CD4-positive, alpha-beta T cell (primary cell): ENCODE data around the gene FGFBP2. TPM values are rescaled to one million over a fixed set of nuclear protein-coding genes. Genes with fewer than 3 reads are reported as not detected.
A peak's percentile ranks its signal among the peaks of the same experiment; 100 is the strongest.

Source experiments
- ATAC-seq: fragments of 200-7000 bp; cut with Tn5 transposase; one replicate; pipeline ENCODE4 v1.10.0; 2022; ENCODE audit warnings: mild to moderate bottlenecking; ENCODE audit not compliant: poor library complexity
- CTCF ChIA-PET: fragments of 350-600 bp; sonication (Branson Sonifier 250); formaldehyde crosslinking; loops from one replicate; lab custom pipeline; 2021; ENCODE audit warnings: antibody characterized with exemption, inconsistent platforms; lab: Charles Lee
- POLR2A ChIA-PET: fragments of 350-600 bp; sonication (Branson Sonifier 250); formaldehyde crosslinking; loops from one replicate; lab custom pipeline; 2021; ENCODE audit warnings: antibody characterized with exemption, inconsistent platforms; lab: Charles Lee
- DNase-seq, 14 experiments: peaks; one replicate each; pipeline ENCODE4 v3.0.0-alpha.2; 2013 to 2020; ENCODE audit warnings: mixed read lengths in 2 of 14
- H3K27ac ChIP-seq, 2 donors: one replicate each; pipeline versions ENCODE4 v1.5.1 to v1.7.0; 2013; ENCODE audit warnings: low read length in 2 of 2, low read depth in 1 of 2, mild to moderate bottlenecking in 1 of 2
- H3K27me3 ChIP-seq, 2 experiments: 1 replicate in 1 of 2; 2 replicates in 1 of 2; pipeline versions ENCODE4 v1.6.1 to v1.7.0; 2013; ENCODE audit warnings: low read length in 2 of 2, control low read depth in 1 of 2, mild to moderate bottlenecking in 1 of 2, moderate library complexity in 1 of 2; ENCODE audit not compliant: insufficient read depth in 2 of 2, control insufficient read depth in 1 of 2
- H3K36me3 ChIP-seq: one replicate; pipeline ENCODE4 v1.6.1; 2013; ENCODE audit warnings: low read length, control low read depth; ENCODE audit not compliant: insufficient read depth
- H3K4me1 ChIP-seq: one replicate; pipeline ENCODE4 v1.6.1; 2013; ENCODE audit warnings: low read length, control low read depth; ENCODE audit not compliant: insufficient read depth
- H3K4me3 ChIP-seq: one replicate; pipeline ENCODE4 v1.5.1; 2013; ENCODE audit warnings: mild to moderate bottlenecking, low read length, moderate library complexity
- H3K9me3 ChIP-seq, 2 experiments: 1 replicate in 1 of 2; 2 replicates in 1 of 2; pipeline versions ENCODE4 v1.6.1 to v1.7.0; 2013; ENCODE audit warnings: low read length in 2 of 2, mild to moderate bottlenecking in 2 of 2, control low read depth in 1 of 2, moderate library complexity in 1 of 2; ENCODE audit not compliant: control insufficient read depth in 1 of 2, insufficient read depth in 1 of 2
- H3K27ac Mint-ChIP-seq: one replicate; pipeline ENCODE4 v1.8.0; 2020; ENCODE audit warnings: mixed read lengths
- H3K27me3 Mint-ChIP-seq: one replicate; pipeline ENCODE4 v1.8.0; 2021; ENCODE audit warnings: mixed read lengths
- H3K36me3 Mint-ChIP-seq: one replicate; pipeline ENCODE4 v1.8.0; 2021; ENCODE audit warnings: low read depth, mixed read lengths
- H3K4me1 Mint-ChIP-seq: one replicate; pipeline ENCODE4 v1.8.0; 2021; ENCODE audit warnings: low read depth, mixed read lengths
- H3K4me3 Mint-ChIP-seq: one replicate; pipeline ENCODE4 v1.8.0; 2020; ENCODE audit warnings: mild to moderate bottlenecking, mixed read lengths
- H3K9me3 Mint-ChIP-seq: one replicate; pipeline ENCODE4 v1.8.0; 2020; ENCODE audit warnings: mixed read lengths
- intact Hi-C, 2 experiments: fragments of 100-400 bp; cut with DNase I in 1 of 2; cut with micrococcal nuclease in 1 of 2; formaldehyde crosslinking; loops; one replicate each; pipeline versions ENCODE4 v1.15.1 to v1.9.0; 2023 to 2025; cut with DNase I, micrococcal nuclease
- total RNA-seq, 174 experiments: library from RNA in 2 of 174; stranded (reverse) in 2 of 174; gene quantifications; one replicate each; pipeline ENCODE4 v1.2.3 and lab custom pipeline; 2021 to 2026
- TF ChIP-seq, protein P1 (sequence below): fragments of 200-600 bp; IDR thresholded peaks from one replicate; pipeline ENCODE4 v1.8.0; 2022; ENCODE audit warnings: antibody characterized with exemption, mild to moderate bottlenecking

FGFBP2 gene
- total RNA-seq, 2 experiments from 2014 or later, result 1.3 to 1.7 TPM

DNA sequence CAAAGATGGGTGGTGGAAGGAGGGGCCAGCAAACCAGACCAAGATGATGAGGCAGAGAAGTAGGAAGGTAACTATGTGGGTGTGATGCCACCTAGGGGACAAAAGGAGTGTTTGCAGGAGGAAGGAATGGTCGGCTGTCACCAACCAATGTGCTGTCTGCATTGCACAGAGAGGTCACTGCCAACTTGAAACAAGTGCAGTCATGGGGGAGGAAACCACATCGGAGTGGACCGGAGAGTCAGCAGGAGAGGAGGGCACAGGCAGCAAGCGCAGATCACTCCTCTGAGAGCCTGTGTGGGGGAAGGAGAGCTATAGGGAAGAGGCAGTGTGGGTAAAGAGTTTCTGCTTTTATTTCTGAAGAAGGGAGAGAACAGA is 38.5 kb upstream of the FGFBP2 start:
- H3K27me3 ChIP-seq, result peaks cover 4 to 7% of the 10 kb centered on the region in 2 experiments
- peaks cover 4% of the 10 kb centered on the region for H3K4me1 ChIP-seq
- no peaks in the 10 kb centered on the region for H3K36me3 Mint-ChIP-seq
- H3K9me3 ChIP-seq, result no peaks in the 10 kb centered on the region
- ChIA-PET POLR2A (no interaction called here), CTCF (interaction anchor here (1.6 to 2.1 kb wide), 2 partner anchors 119 to 196 kb away, joined by 5 to 8 read pairs; no protein-coding TSS in a partner anchor)
- H3K4me3 Mint-ChIP-seq, result no peak overlapping the region
- H3K27ac Mint-ChIP-seq, result no peak overlapping the region
- peak in 13 of 14 experiments; percentile 10 to 76 (median 29) for DNase-seq
- H3K4me1 Mint-ChIP-seq, result no peaks in the 10 kb centered on the region
- TF ChIP-seq, protein P1, sequence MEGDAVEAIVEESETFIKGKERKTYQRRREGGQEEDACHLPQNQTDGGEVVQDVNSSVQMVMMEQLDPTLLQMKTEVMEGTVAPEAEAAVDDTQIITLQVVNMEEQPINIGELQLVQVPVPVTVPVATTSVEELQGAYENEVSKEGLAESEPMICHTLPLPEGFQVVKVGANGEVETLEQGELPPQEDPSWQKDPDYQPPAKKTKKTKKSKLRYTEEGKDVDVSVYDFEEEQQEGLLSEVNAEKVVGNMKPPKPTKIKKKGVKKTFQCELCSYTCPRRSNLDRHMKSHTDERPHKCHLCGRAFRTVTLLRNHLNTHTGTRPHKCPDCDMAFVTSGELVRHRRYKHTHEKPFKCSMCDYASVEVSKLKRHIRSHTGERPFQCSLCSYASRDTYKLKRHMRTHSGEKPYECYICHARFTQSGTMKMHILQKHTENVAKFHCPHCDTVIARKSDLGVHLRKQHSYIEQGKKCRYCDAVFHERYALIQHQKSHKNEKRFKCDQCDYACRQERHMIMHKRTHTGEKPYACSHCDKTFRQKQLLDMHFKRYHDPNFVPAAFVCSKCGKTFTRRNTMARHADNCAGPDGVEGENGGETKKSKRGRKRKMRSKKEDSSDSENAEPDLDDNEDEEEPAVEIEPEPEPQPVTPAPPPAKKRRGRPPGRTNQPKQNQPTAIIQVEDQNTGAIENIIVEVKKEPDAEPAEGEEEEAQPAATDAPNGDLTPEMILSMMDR, result peak; percentile 69
- H3K9me3 Mint-ChIP-seq, result no peaks in the 10 kb centered on the region
- H3K36me3 ChIP-seq, result no peaks in the 10 kb centered on the region
- ATAC-seq, result peak; percentile 86
- no peak overlapping the region for H3K27ac ChIP-seq
- H3K27me3 Mint-ChIP-seq, result no peaks in the 10 kb centered on the region
- intact Hi-C loops, result loop anchor here (1.0 to 5.0 kb wide), 6 partner anchors 38 to 769 kb away; partner anchors contain the start of gene FGFBP2 (in 2 of the 2)
- H3K4me3 ChIP-seq, result no peak overlapping the region

DNA sequence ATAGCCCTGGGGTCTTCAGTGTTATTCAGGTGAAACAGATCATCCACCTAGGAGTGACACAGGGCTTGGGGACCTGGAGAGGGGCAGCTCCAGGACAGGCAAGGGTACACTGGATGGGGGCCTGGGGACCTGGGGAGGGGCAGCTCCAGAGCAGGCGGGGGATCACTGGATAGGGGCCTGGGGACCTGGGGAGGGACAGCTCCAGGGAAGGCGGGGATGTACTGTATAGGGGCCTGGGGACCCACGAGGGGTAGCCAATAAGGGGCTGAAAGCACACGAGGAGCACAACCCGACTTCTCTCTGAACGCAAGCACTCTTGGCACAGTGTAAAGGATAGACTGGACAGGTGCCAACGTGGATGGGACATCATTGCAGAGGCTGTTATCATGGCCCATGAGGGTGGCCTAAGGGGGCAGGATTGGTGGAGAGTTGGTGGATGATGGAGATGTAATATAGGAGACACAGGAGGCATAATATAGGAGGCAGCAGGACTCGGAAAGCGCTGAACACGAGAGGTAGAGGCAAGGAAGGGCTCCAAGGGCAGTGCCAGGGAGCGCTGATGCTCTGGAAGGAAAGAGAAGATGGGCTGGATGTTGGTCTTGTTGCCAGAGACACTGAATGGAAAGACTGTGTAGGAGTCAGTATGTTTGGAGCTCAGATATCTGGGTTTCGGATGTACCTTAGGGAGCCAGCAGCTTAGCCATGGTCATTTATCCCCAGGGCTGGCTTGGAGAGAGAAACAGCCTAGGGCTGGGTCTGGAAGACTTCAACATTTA is 37.9 kb upstream of the FGFBP2 start:
- peaks cover 4% of the 10 kb centered on the region for H3K4me1 ChIP-seq
- H3K9me3 Mint-ChIP-seq, result no peaks in the 10 kb centered on the region
- no peaks in the 10 kb centered on the region for H3K4me1 Mint-ChIP-seq
- no peak overlapping the region for H3K27ac ChIP-seq
- H3K36me3 Mint-ChIP-seq, result no peaks in the 10 kb centered on the region
- no peaks in the 10 kb centered on the region for H3K36me3 ChIP-seq
- H3K4me3 Mint-ChIP-seq, result no peak overlapping the region
- ATAC-seq (no peak), DNase-seq (no peak)
- peaks cover 0 to 6% of the 10 kb centered on the region in 2 experiments for H3K27me3 ChIP-seq
- H3K27me3 Mint-ChIP-seq, result no peaks in the 10 kb centered on the region
- intact Hi-C loops, result loop anchor here (1.0 to 5.0 kb wide), 6 partner anchors 38 to 768 kb away; partner anchors contain the start of gene FGFBP2 (in 2 of the 2)
- H3K9me3 ChIP-seq, result no peaks in the 10 kb centered on the region
- no peak overlapping the region for H3K27ac Mint-ChIP-seq
- ChIA-PET POLR2A (no interaction called here), CTCF (interaction anchor here (1.6 to 2.1 kb wide), 2 partner anchors 118 to 195 kb away, joined by 5 to 8 read pairs; no protein-coding TSS in a partner anchor)
- H3K4me3 ChIP-seq, result no peak overlapping the region
- TF ChIP-seq, protein P1, result no peak

DNA sequence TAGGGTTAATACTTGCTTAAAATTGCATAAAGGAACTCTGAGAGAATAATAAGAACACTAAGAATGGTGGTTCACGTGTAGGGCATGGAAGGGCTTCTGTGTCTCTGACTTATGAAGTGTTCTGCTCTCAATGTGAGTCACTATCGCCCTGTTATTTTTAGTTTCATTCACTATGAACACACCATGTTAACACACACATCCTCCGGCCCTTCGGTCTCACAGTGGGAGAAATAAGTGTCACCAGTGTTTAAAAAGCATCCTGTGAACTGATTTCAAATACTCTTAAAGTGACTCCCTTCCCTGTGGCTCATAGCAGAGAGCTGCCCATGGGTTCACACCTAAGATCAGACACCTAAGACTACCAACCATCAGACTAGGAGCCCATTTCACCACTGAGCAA is 33.8 kb upstream of the FGFBP2 start:
- ATAC-seq, result no peak
- H3K9me3 Mint-ChIP-seq, result no peaks in the 10 kb centered on the region

More for the DNA sequence above, 33.8 kb upstream of the FGFBP2 start:
- no peak overlapping the region for H3K27ac Mint-ChIP-seq
- CTCF ChIA-PET, result no interaction called here
- intact Hi-C loops, result no loop called here
- H3K4me1 Mint-ChIP-seq, result no peaks in the 10 kb centered on the region
- Histone ChIP-seq H3K27me3 (no peaks in the 10 kb centered on the region), H3K36me3 (no peaks in the 10 kb centered on the region), H3K9me3 (no peaks in the 10 kb centered on the region), H3K27ac (no peak overlapping the region), H3K4me3 (no peak overlapping the region), H3K4me1 (peaks cover 4% of the 10 kb centered on the region)
- no peak overlapping the region for H3K4me3 Mint-ChIP-seq
- TF ChIP-seq, protein P1, result no peak
- POLR2A ChIA-PET, result no interaction called here
- peak in 1 of 14 experiments; percentile 2 for DNase-seq
- peaks cover 8% of the 10 kb centered on the region for H3K27me3 Mint-ChIP-seq
- no peaks in the 10 kb centered on the region for H3K36me3 Mint-ChIP-seq
